Caco-2 (cell line): Measurements from ENCODE around the gene VPS52. TPM values are rescaled to one million over a fixed set of nuclear protein-coding genes. Genes with fewer than 3 reads are reported as not detected.

Source experiments
- BruUV-seq: library from RNA; stranded (reverse); fragments of 400-500 nt; replicated peaks from 2 replicates; lab custom pipeline; 2021; lab: Mats Ljungman, UMichigan
- CTCF ChIA-PET: fragments of 300-600 bp; sonication (Branson Sonifier 250); formaldehyde crosslinking; loops from one replicate; lab custom pipeline; 2022; ENCODE audit warnings: antibody characterized with exemption; lab: Charles Lee
- POLR2A ChIA-PET: fragments of 300-600 bp; sonication (Branson Sonifier 250); formaldehyde crosslinking; loops from one replicate; lab custom pipeline; 2022; ENCODE audit warnings: antibody characterized with exemption; lab: Charles Lee
- DNase-seq, 2 experiments: peaks; one replicate each; pipeline versions ENCODE4 v3.0.0 to v3.0.0-alpha.2; 2020 to 2022
- H3K27me3 ChIP-seq: replicated peaks from 2 replicates; pipeline ENCODE4 v1.6.0; 2011; ENCODE audit warnings: low read length; ENCODE audit not compliant: control insufficient read depth, insufficient read depth
- H3K36me3 ChIP-seq: 2 replicates; pipeline ENCODE4 v1.5.1; 2011; ENCODE audit warnings: low read length; ENCODE audit not compliant: control insufficient read depth, insufficient read depth
- H3K4me1 ChIP-seq: fragments of 250-450 bp; sonication (Bioruptor Pico); 2 replicates; pipeline ENCODE4 v1.5.1; 2020; ENCODE audit warnings: mild to moderate bottlenecking
- H3K4me3 ChIP-seq: 2 replicates; pipeline ENCODE4 v1.5.1; 2011; ENCODE audit warnings: low read depth, mild to moderate bottlenecking, control low read depth, low read length
- H3K9me3 ChIP-seq: fragments of 250-450 bp; sonication (Bioruptor Pico); 2 replicates; pipeline ENCODE4 v1.5.1; 2020; ENCODE audit warnings: mild to moderate bottlenecking, moderate library complexity
- H3K27ac Mint-ChIP-seq: one replicate; pipeline ENCODE4 v1.8.0; 2022; ENCODE audit warnings: mixed read lengths; ENCODE audit not compliant: unreplicated experiment
- H3K27me3 Mint-ChIP-seq: one replicate; pipeline ENCODE4 v1.8.0; 2022; ENCODE audit warnings: mixed read lengths; ENCODE audit not compliant: insufficient read depth, unreplicated experiment
- H3K36me3 Mint-ChIP-seq: one replicate; pipeline ENCODE4 v1.8.0; 2022; ENCODE audit warnings: mild to moderate bottlenecking, mixed read lengths; ENCODE audit not compliant: insufficient read depth, unreplicated experiment
- H3K4me1 Mint-ChIP-seq: one replicate; pipeline ENCODE4 v1.8.0; 2022; ENCODE audit warnings: low read depth, mixed read lengths; ENCODE audit not compliant: unreplicated experiment
- H3K4me3 Mint-ChIP-seq: one replicate; pipeline ENCODE4 v1.8.0; 2022; ENCODE audit warnings: mild to moderate bottlenecking, moderate library complexity, mixed read lengths; ENCODE audit not compliant: unreplicated experiment
- H3K9me3 Mint-ChIP-seq: one replicate; pipeline ENCODE4 v1.8.0; 2022; ENCODE audit warnings: mixed read lengths; ENCODE audit not compliant: unreplicated experiment
- intact Hi-C: fragments of 100-400 bp; cut with micrococcal nuclease; formaldehyde crosslinking; loops from one replicate; pipeline ENCODE4 v1.10.0; 2022; ENCODE audit not compliant: unreplicated experiment
- total RNA-seq: library from RNA; stranded (reverse); gene quantifications from 2 replicates; pipeline ENCODE4 v1.2.3, GENCODE V29; 2022
- TF ChIP-seq, protein P1 (sequence below), 2 experiments: fragments of 200-600 bp in 1 of 2; IDR thresholded peaks; 1 replicate in 1 of 2; 2 replicates in 1 of 2; pipeline versions ENCODE4 v1.5.1 to v1.8.0; 2011 to 2022; ENCODE audit warnings: antibody characterized with exemption in 1 of 2, control low read depth in 1 of 2, inconsistent platforms in 1 of 2, low read depth in 1 of 2, low read length in 1 of 2, mild to moderate bottlenecking in 1 of 2, moderate library complexity in 1 of 2; ENCODE audit not compliant: insufficient read depth in 1 of 2, severe bottlenecking in 1 of 2, unreplicated experiment in 1 of 2

Gene VPS52
- total RNA-seq, 1 experiment from 2014 or later, result 55.6 TPM

DNA sequence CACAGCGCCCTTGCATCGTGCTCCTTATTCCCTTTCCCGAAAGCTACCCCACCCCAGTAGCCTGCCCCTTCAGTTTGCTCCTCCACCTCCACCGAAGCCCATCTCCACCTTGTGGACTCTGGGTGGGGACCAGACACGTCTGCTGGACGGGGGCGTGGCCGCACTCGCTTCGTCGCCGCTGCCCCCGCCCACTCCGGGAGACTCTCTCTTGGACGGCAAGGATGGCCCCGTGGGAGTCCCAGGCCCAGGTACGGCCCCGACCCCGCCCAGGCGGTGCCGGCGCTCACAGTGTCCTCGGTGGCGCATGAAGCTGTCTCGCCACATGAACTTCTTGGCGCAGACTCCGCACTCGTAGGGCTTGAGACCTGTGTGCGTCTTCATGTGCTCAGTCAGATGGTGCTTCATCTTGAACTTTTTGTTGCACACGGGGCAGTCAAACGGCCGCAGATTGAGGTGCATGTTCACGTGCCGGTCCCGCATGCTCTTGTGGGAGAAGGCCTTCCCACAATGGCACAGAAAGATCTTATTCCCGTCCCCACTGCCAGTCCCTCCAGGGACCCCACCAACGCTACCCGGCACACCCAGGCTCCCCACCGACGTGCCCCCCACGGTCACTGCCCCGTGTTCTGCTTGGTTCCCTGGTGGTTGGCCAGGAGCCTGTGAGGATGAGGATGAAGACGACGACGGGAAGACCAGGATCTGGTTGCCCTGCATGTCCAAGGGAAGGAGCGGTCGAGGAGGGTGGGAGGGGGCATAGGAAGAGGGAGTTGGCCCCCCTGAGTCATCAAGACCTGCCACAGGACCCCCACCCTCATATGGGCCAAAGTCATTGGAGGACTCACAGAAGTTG is 43.5 kb upstream of the VPS52 start:
- peaks cover 26% of the 10 kb centered on the region for H3K4me1 Mint-ChIP-seq
- H3K36me3 Mint-ChIP-seq, result peaks cover 62% of the 10 kb centered on the region
- TF ChIP-seq, protein P1, sequence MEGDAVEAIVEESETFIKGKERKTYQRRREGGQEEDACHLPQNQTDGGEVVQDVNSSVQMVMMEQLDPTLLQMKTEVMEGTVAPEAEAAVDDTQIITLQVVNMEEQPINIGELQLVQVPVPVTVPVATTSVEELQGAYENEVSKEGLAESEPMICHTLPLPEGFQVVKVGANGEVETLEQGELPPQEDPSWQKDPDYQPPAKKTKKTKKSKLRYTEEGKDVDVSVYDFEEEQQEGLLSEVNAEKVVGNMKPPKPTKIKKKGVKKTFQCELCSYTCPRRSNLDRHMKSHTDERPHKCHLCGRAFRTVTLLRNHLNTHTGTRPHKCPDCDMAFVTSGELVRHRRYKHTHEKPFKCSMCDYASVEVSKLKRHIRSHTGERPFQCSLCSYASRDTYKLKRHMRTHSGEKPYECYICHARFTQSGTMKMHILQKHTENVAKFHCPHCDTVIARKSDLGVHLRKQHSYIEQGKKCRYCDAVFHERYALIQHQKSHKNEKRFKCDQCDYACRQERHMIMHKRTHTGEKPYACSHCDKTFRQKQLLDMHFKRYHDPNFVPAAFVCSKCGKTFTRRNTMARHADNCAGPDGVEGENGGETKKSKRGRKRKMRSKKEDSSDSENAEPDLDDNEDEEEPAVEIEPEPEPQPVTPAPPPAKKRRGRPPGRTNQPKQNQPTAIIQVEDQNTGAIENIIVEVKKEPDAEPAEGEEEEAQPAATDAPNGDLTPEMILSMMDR (IDR thresholded peaks at IDR 0.05; ENCODE audit: insufficient read depth in 1 of 2, low read depth in 1 of 2, low read length in 1 of 2, severe bottlenecking in 1 of 2, unreplicated experiment in 1 of 2), result no peak
- peaks cover 5% of the 10 kb centered on the region for H3K36me3 ChIP-seq
- ChIA-PET CTCF (no interaction called here), POLR2A (no interaction called here)
- peak overlapping the region; percentile 98 for H3K4me3 Mint-ChIP-seq
- peak in 1 of 2 experiments; percentile 13 for DNase-seq
- H3K27me3 Mint-ChIP-seq, result no peaks in the 10 kb centered on the region
- H3K4me3 ChIP-seq, result peak overlapping the region; percentile 85
- intact Hi-C loops, result loop anchor here (5.0 kb wide), 1 partner anchor 32 kb away; no protein-coding TSS in a partner anchor
- no peaks in the 10 kb centered on the region for H3K9me3 Mint-ChIP-seq
- peaks cover 22% of the 10 kb centered on the region for H3K4me1 ChIP-seq
- H3K9me3 ChIP-seq, result no peaks in the 10 kb centered on the region
- H3K27me3 ChIP-seq, result no peaks in the 10 kb centered on the region
- peak overlapping the region; percentile 97 for H3K27ac Mint-ChIP-seq
- no TSS peak for BruUV-seq

DNA sequence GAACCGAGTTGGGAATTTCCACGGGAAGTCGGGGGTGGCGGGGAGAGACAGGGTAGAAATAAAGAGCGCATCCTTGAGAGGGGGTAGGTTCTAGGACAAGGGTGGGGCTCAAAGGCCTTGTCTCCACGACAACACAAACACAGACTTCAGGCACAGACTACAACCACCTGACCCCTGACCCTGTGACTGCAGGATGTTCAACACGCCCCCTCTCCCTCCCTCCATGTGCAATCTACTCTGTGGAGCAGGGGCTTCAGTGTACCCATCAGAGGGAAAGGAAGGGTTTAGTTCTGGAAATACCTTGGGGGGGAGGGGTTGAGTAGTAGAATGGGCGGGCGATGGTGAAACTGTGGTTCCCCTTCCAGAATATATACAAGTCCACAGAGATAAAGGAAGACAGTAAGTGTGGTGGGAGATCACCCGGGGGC is 42.9 kb upstream of the VPS52 start:
- peak; percentile 67 to 70 for DNase-seq
- no TSS peak for BruUV-seq
- Histone ChIP-seq H3K27me3 (no peaks in the 10 kb centered on the region), H3K4me1 (peaks cover 22% of the 10 kb centered on the region), H3K9me3 (no peaks in the 10 kb centered on the region), H3K4me3 (peak overlapping the region; percentile 85), H3K36me3 (peaks cover 5% of the 10 kb centered on the region)
- Mint-ChIP-seq H3K4me3 (peak overlapping the region; percentile 98), H3K36me3 (peaks cover 57% of the 10 kb centered on the region), H3K9me3 (no peaks in the 10 kb centered on the region), H3K27me3 (no peaks in the 10 kb centered on the region), H3K4me1 (peaks cover 20% of the 10 kb centered on the region), H3K27ac (peak overlapping the region; percentile 97)
- ChIA-PET CTCF (no interaction called here), POLR2A (no interaction called here)
- intact Hi-C loops, result loop anchor here (5.0 kb wide), 1 partner anchor 33 kb away; no protein-coding TSS in a partner anchor
- TF ChIP-seq, protein P1 (IDR thresholded peaks at IDR 0.05; ENCODE audit: insufficient read depth in 1 of 2, low read depth in 1 of 2, low read length in 1 of 2, severe bottlenecking in 1 of 2, unreplicated experiment in 1 of 2), result no peak

DNA sequence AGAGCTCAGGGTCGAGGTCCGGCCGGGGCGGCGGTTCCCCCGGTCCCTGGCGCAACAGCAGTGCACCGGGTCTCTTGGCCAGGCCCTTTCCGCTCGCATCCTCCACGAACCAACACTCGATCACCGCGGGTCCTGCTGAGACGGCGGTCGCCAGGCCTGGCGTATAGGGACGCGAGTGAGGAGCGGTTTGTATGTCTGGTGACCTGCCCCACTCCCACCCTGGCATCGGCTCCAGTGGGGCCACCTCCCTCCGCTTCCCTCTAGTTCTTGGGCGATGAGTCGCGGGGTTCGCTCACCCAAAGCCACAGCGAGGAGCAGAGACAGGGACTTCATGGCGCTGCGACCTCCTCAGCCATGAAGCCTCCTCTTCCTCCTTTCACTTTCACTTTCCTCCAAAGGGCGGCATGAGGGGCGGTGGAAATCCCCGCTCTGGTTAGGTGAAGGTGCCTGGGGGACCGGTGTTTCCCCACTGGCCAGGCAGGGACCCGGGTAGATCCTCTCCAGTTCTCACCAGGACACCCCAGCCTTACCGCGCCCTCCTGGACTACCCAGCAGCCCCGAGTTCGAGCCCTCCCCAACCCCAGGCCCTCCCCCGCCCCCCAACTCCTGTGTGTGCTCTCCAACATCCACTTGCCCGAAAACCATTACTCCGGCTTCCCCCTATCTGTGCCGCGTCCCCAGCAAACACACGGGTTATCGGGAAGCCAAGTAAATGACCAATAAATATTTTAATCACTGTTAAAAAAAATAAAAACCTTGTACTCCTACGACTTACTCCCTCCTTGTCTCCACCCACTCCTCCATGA is 42.2 kb upstream of the VPS52 start, which contains the start of gene TAPBP:
Gene TAPBP, minus strand, starts transcription at position 370 of the 806 bp plus-strand sequence. Its CDS starts 37 bp downstream, at position 333.
- Mint-ChIP-seq H3K27ac (peak within 1 kb of the TSS; percentile 97), H3K4me1 (peaks cover 14% of the 10 kb centered on the region), H3K9me3 (no peaks in the 10 kb centered on the region), H3K36me3 (peaks cover 54% of the 10 kb centered on the region), H3K4me3 (peak within 1 kb of the TSS; percentile 98), H3K27me3 (no peaks in the 10 kb centered on the region)
- Histone ChIP-seq H3K4me3 (peak within 1 kb of the TSS; percentile 85), H3K27me3 (no peaks in the 10 kb centered on the region), H3K36me3 (peaks cover 5% of the 10 kb centered on the region), H3K9me3 (no peaks in the 10 kb centered on the region), H3K4me1 (peaks cover 19% of the 10 kb centered on the region)
- ChIA-PET CTCF (interaction anchor here (2.2 kb wide), 1 partner anchor 14 kb away, joined by 15 read pairs; no protein-coding TSS in a partner anchor), POLR2A (interaction anchor here (0.6 kb wide), 1 partner anchor 320 kb away, joined by 4 read pairs; no protein-coding TSS in a partner anchor)
- intact Hi-C loops, result loop anchor here (5.0 kb wide), 1 partner anchor 33 kb away; no protein-coding TSS in a partner anchor
- peak; percentile 49 to 53 for DNase-seq
- TF ChIP-seq, protein P1 (IDR thresholded peaks at IDR 0.05; ENCODE audit: insufficient read depth in 1 of 2, low read depth in 1 of 2, low read length in 1 of 2, severe bottlenecking in 1 of 2, unreplicated experiment in 1 of 2), result no peak
- BruUV-seq, result TSS peak; percentile 31
